ENCODE data around the gene AQP7. TPM values are rescaled to one million over a fixed set of nuclear protein-coding genes. Genes with fewer than 3 reads are reported as not detected.

AQP7 gene
- total and polyA plus RNA-seq, 9 of the 15 experiments (the other 6 are each of a cell fraction or from before 2014, with no cell fraction given), result 0.04 to 0.53 (median 0.07) TPM; not detected in 4

- TF ChIP-seq REST (IDR thresholded peaks at IDR 0.05; ENCODE audit: borderline replicate concordance), result peak; percentile 25; the same call in 1 of the 2 replicates
- TF ChIP-seq REST (CRISPR knock-in tag; IDR thresholded peaks at IDR 0.05; ENCODE audit: low read depth), result no peak
- TF ChIP-seq C11orf30 (IDR thresholded peaks at IDR 0.05; ENCODE audit: low read depth), result peak; percentile 83
- TF ChIP-seq, protein P1, sequence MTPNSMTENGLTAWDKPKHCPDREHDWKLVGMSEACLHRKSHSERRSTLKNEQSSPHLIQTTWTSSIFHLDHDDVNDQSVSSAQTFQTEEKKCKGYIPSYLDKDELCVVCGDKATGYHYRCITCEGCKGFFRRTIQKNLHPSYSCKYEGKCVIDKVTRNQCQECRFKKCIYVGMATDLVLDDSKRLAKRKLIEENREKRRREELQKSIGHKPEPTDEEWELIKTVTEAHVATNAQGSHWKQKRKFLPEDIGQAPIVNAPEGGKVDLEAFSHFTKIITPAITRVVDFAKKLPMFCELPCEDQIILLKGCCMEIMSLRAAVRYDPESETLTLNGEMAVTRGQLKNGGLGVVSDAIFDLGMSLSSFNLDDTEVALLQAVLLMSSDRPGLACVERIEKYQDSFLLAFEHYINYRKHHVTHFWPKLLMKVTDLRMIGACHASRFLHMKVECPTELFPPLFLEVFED (CRISPR knock-in tag; conservative IDR thresholded peaks at IDR 0.05), result no peak
- no peak for TF ChIP-seq ZBED1 (IDR thresholded peaks at IDR 0.05)
- TF ChIP-seq MAFF (IDR thresholded peaks at IDR 0.05; ENCODE audit: low read length), result peak; percentile 74
- no peak for TF ChIP-seq ZNF224 (CRISPR knock-in tag; IDR thresholded peaks at IDR 0.05)
- TF ChIP-seq CBX8 (IDR thresholded peaks at IDR 0.05; ENCODE audit: borderline replicate concordance, extremely low read depth, low read depth, low read length, poor library complexity, severe bottlenecking), result no peak
- TF ChIP-seq DNMT1 (IDR thresholded peaks at IDR 0.05), result no peak
- TF ChIP-seq ZNF239 (CRISPR knock-in tag; IDR thresholded peaks at IDR 0.05), result no peak
- TF ChIP-seq, protein P2, sequence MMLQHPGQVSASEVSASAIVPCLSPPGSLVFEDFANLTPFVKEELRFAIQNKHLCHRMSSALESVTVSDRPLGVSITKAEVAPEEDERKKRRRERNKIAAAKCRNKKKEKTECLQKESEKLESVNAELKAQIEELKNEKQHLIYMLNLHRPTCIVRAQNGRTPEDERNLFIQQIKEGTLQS (IDR thresholded peaks at IDR 0.05), result peak; percentile 12; the same call in 1 of the 2 replicates
- TF ChIP-seq, protein P2 (CRISPR knock-in tag; conservative IDR thresholded peaks at IDR 0.05), result no peak
- 0 out of 4 replicates have a peak, but pooled peaks of 1 of the 2 experiments have one; percentile 9 for TF ChIP-seq RCOR1 (IDR thresholded peaks at IDR 0.05; ENCODE audit: borderline replicate concordance in 1 of 2, low read depth in 2 of 2, low read length in 2 of 2)
- TF ChIP-seq, protein P3, sequence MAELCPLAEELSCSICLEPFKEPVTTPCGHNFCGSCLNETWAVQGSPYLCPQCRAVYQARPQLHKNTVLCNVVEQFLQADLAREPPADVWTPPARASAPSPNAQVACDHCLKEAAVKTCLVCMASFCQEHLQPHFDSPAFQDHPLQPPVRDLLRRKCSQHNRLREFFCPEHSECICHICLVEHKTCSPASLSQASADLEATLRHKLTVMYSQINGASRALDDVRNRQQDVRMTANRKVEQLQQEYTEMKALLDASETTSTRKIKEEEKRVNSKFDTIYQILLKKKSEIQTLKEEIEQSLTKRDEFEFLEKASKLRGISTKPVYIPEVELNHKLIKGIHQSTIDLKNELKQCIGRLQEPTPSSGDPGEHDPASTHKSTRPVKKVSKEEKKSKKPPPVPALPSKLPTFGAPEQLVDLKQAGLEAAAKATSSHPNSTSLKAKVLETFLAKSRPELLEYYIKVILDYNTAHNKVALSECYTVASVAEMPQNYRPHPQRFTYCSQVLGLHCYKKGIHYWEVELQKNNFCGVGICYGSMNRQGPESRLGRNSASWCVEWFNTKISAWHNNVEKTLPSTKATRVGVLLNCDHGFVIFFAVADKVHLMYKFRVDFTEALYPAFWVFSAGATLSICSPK (IDR thresholded peaks at IDR 0.05; ENCODE audit: borderline replicate concordance), result no peak
- TF ChIP-seq JUND (IDR thresholded peaks at IDR 0.05; ENCODE audit: borderline replicate concordance, low read depth, low read length), result 0 out of 2 replicates have a peak, but pooled peaks have one; percentile 22
- peak; percentile 11; the same call in 1 of the 3 replicates for TF ChIP-seq JUND (tag; IDR thresholded peaks at IDR 0.05; ENCODE audit: borderline replicate concordance, low read depth, low read length)
- peak; percentile 73 for TF ChIP-seq ZNF316 (IDR thresholded peaks at IDR 0.05)
- TF ChIP-seq NFE2 (IDR thresholded peaks at IDR 0.05; ENCODE audit: low read depth), result peak; percentile 90
Observed at GRCh38 chr9:33430942-33431341, 28.6 kb upstream of the AQP7 start (continued).
